ENCODE results near the gene TRAPPC3L.

TRAPPC3L gene

GRCh38 chr6:116560130-116560529 lies 14.6 kb upstream of the TRAPPC3L start:
- in situ Hi-C loops (cut with MboI; ENCODE audit: low sequenced_read_pairs), result no loop called here

- in situ Hi-C loops (cut with MboI; ENCODE audit: low sequenced_read_pairs), result no loop called here
These were observed 12.4 kb upstream of the TRAPPC3L start for GRCh38 chr6:116557893-116558292.

- in situ Hi-C loops (cut with MboI; ENCODE audit: low sequenced_read_pairs), result no loop called here
These were observed 11.4 kb upstream of the TRAPPC3L start for GRCh38 chr6:116556814-116557415.

- in situ Hi-C loops (cut with MboI; ENCODE audit: low sequenced_read_pairs), result no loop called here
These were observed 10.6 kb upstream of the TRAPPC3L start for GRCh38 chr6:116556065-116556464.

GRCh38 chr6:116553451-116553850 lies 8.0 kb upstream of the TRAPPC3L start, which contains the start of gene CALHM4:
TSS of gene CALHM4 (plus strand) at chr6:116553751. CDS start at chr6:116553794, 43 bp downstream.
- in situ Hi-C loops (cut with MboI; ENCODE audit: low sequenced_read_pairs), result no loop called here

- in situ Hi-C loops (cut with MboI; ENCODE audit: low sequenced_read_pairs), result no loop called here
These were observed 5.3 kb upstream of the TRAPPC3L start for GRCh38 chr6:116550796-116551195.

GRCh38 chr6:116547358-116547757 lies 1.9 kb upstream of the TRAPPC3L start:
- in situ Hi-C loops (cut with MboI; ENCODE audit: low sequenced_read_pairs), result no loop called here

GRCh38 chr6:116543149-116543548 lies 2.3 kb downstream of the TRAPPC3L start:
- in situ Hi-C loops (cut with MboI; ENCODE audit: low sequenced_read_pairs), result no loop called here

GRCh38 chr6:116542426-116542825 lies 3.1 kb downstream of the TRAPPC3L start:
- in situ Hi-C loops (cut with MboI; ENCODE audit: low sequenced_read_pairs), result no loop called here

- in situ Hi-C loops (cut with MboI; ENCODE audit: low sequenced_read_pairs), result no loop called here
These were observed 9.3 kb downstream of the TRAPPC3L start for GRCh38 chr6:116536216-116536621.

- in situ Hi-C loops (cut with MboI; ENCODE audit: low sequenced_read_pairs), result no loop called here
These were observed 10.4 kb downstream of the TRAPPC3L start for GRCh38 chr6:116535109-116535508.

- in situ Hi-C loops (cut with MboI; ENCODE audit: low sequenced_read_pairs), result no loop called here
These were observed 12.1 kb downstream of the TRAPPC3L start for GRCh38 chr6:116533233-116533957.

- in situ Hi-C loops (cut with MboI; ENCODE audit: low sequenced_read_pairs), result no loop called here
These were observed 13.6 kb downstream of the TRAPPC3L start for GRCh38 chr6:116531675-116532570.

- in situ Hi-C loops (cut with MboI; ENCODE audit: low sequenced_read_pairs), result no loop called here
These were observed 15.0 kb downstream of the TRAPPC3L start for GRCh38 chr6:116530436-116530835.

- in situ Hi-C loops (cut with MboI; ENCODE audit: low sequenced_read_pairs), result no loop called here
These were observed 15.8 kb downstream of the TRAPPC3L start for GRCh38 chr6:116529466-116530290.

- in situ Hi-C loops (cut with MboI; ENCODE audit: low sequenced_read_pairs), result no loop called here
These were observed 16.7 kb downstream of the TRAPPC3L start for GRCh38 chr6:116528780-116529179.

GRCh38 chr6:116528133-116528532 lies 17.4 kb downstream of the TRAPPC3L start:
- in situ Hi-C loops (cut with MboI; ENCODE audit: low sequenced_read_pairs), result no loop called here

GRCh38 chr6:116524236-116524635 lies 21.2 kb downstream of the TRAPPC3L start:
- in situ Hi-C loops (cut with MboI; ENCODE audit: low sequenced_read_pairs), result no loop called here

GRCh38 chr6:116522896-116523295 lies 22.6 kb downstream of the TRAPPC3L start:
- in situ Hi-C loops (cut with MboI; ENCODE audit: low sequenced_read_pairs), result no loop called here

GRCh38 chr6:116518621-116519368 lies 26.7 kb downstream of the TRAPPC3L start:
- in situ Hi-C loops (cut with MboI; ENCODE audit: low sequenced_read_pairs), result no loop called here

Measured in hTERT RPE-1 (cell line).